NB4 (cell line): Measurements from ENCODE around the gene SHB.

Experiments used
- MYC ChIP-seq: IDR thresholded peaks from 2 replicates; pipeline ENCODE4 v1.6.1; 2011; ENCODE audit warnings: low read depth, low read length
- POLR2A ChIP-seq: IDR thresholded peaks from 2 replicates; pipeline ENCODE4 v1.6.1; 2011; ENCODE audit warnings: mild to moderate bottlenecking; ENCODE audit not compliant: insufficient read length; ENCODE audit errors: extremely low read depth
- TF ChIP-seq, protein P1 (sequence below): IDR thresholded peaks from one replicate; pipeline ENCODE4 v1.5.1; 2012; ENCODE audit warnings: low read depth, low read length
- TF ChIP-seq, protein P2 (sequence below): IDR thresholded peaks from 2 replicates; pipeline ENCODE4 v1.6.1; 2011; ENCODE audit warnings: low read depth, low read length

DNA sequence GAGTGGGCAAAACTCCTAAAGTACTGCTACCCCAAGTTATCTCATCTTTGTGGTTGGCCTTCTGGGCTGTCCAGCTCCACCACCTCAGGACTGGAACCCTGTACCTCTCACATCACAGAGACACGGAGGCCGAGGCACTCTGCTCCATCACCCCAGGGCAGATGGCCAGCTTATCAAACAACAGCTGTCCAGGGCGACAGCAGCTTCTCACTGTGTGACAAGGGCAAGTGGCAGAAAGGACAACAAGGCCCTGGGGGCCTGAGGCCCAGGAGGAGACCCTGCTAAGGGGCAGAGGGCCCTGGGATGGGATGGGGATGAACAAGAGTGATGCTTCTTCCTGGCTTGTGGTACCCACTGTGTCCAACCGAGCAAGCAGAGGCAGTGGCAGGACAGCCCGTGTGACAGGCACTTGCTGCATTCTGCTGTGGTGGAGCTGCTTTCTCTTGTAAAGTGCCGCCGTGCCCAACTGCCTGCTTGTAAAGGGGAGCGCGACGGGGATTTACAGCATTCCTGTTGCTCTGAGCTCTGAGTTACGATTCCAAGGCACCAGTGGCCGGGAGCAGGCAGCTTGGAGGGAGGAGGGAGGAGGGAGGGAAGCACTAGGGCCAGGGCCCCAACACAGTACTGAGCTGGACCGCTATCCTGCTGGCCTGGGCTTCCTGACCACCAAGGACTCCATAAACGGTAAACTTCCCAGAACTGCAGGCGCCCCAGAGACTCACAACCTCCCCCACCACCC lies 71.2 kb downstream of the SHB start:
- no peak for TF ChIP-seq POLR2A
- TF ChIP-seq, protein P1, sequence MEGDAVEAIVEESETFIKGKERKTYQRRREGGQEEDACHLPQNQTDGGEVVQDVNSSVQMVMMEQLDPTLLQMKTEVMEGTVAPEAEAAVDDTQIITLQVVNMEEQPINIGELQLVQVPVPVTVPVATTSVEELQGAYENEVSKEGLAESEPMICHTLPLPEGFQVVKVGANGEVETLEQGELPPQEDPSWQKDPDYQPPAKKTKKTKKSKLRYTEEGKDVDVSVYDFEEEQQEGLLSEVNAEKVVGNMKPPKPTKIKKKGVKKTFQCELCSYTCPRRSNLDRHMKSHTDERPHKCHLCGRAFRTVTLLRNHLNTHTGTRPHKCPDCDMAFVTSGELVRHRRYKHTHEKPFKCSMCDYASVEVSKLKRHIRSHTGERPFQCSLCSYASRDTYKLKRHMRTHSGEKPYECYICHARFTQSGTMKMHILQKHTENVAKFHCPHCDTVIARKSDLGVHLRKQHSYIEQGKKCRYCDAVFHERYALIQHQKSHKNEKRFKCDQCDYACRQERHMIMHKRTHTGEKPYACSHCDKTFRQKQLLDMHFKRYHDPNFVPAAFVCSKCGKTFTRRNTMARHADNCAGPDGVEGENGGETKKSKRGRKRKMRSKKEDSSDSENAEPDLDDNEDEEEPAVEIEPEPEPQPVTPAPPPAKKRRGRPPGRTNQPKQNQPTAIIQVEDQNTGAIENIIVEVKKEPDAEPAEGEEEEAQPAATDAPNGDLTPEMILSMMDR, result no peak
- no peak for TF ChIP-seq MYC
- TF ChIP-seq, protein P2, sequence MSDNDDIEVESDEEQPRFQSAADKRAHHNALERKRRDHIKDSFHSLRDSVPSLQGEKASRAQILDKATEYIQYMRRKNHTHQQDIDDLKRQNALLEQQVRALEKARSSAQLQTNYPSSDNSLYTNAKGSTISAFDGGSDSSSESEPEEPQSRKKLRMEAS, result no peak
